Pancreas (tissue), 10 donors: ENCODE measurements around the gene IMMP2L. TPM values are rescaled to one million over a fixed set of nuclear protein-coding genes. Genes with fewer than 3 reads are reported as not detected.

Experiments used
- ATAC-seq, 4 donors: fragments of 200-7000 bp; cut with Tn5 transposase; one replicate each; pipeline versions ENCODE4 v1.8.0 to v1.9.1; 2020; ENCODE audit warnings: mild to moderate bottlenecking in 4 of 4, moderate library complexity in 4 of 4
- DNase-seq, 6 donors: peaks; one replicate each; pipeline ENCODE4 v3.0.0-alpha.2; 2020
- FAIRE-seq: peaks from 2 replicates; lab custom pipeline; 2012; peaks lifted over from hg19 to GRCh38; lab: Jason Lieb, UNC
- H3K27ac ChIP-seq, 4 donors: fragments of 200-600 bp; sonication (generic); 1 replicate in 3 of 4; 2 replicates in 1 of 4; pipeline versions ENCODE4 v1.5.0 to v1.8.0; 2020
- H3K27me3 ChIP-seq, 4 donors: fragments of 200-600 bp; one replicate each; pipeline ENCODE4 v1.8.0; 2021
- H3K36me3 ChIP-seq, 3 donors: fragments of 200-600 bp; sonication (generic) in 1 of 3; one replicate each; pipeline versions ENCODE4 v1.5.0 to v1.8.0; 2020 to 2021
- H3K4me1 ChIP-seq, 3 donors: fragments of 200-600 bp; one replicate each; pipeline ENCODE4 v1.8.0; 2021
- H3K4me3 ChIP-seq, 4 donors: fragments of 200-600 bp; sonication (generic) in 2 of 4; one replicate each; pipeline versions ENCODE4 v1.5.0 to v1.8.0; 2020 to 2021
- H3K9me3 ChIP-seq, 4 donors: fragments of 200-600 bp; one replicate each; pipeline ENCODE4 v1.8.0; 2021
- WGBS, 2 donors: extraction: QIAGEN DNeasy Blood & Tissue Kit; methylation state at CpG; one replicate each; pipeline ENCODE4 v1.1.7; 2013; 5-methylcytosine and 5-hydroxymethylcytosine counted together
- intact Hi-C, 3 donors: fragments of 100-400 bp; cut with DNase I; formaldehyde crosslinking; loops; one replicate each; pipeline versions ENCODE4 v1.11.1 to v1.14.2; 2022
- polyA plus RNA-seq, 2 donors: library from polyadenylated mRNA; stranded (reverse); fragments of 200-250 nt; gene quantifications; one replicate each; pipeline ENCODE4 v1.2.3, GENCODE V29; 2013
- total RNA-seq, 6 donors: library from RNA; stranded (reverse); fragmentation: NEBNext Ultra II Directional in 4 of 6; extraction: Animal tissue kit (Norgen Biotek cat#: 25700) in 4 of 6; gene quantifications; one replicate each; pipeline versions ENCODE4 v1.2.1 to v1.2.4, GENCODE V29; 2021 to 2023
- TF ChIP-seq, protein P1 (sequence below), 4 donors: fragments of 200-600 bp; sonication (generic) in 3 of 4; IDR thresholded peaks; one replicate each; pipeline versions ENCODE4 v1.5.0 to v1.8.0; 2021; ENCODE audit warnings: antibody characterized with exemption in 4 of 4
- donor health status: healthy with polysubstance abuse.
- donor health status: DM: no; HTN: no; CAD: no; lungs with moderate emphysema.
- donor health status: DM: no; HTN: no; CAD: no.
- donor health status: control.
- donor health status: control.
- donor health status: Bipolar disorder and iron deficiency.
- donor health status: DM: yes; HTN: yes; CAD: no.
- donor health status: DM: no; HTN: no; CAD: no.
- donor health status: DM: no; HTN: no; CAD: no.
- donor health status: DM: yes; HTN: yes; CAD: no.

IMMP2L gene
- total and polyA plus RNA-seq, 8 donors, result 7.3 to 30.0 (median 12.9) TPM

DNA sequence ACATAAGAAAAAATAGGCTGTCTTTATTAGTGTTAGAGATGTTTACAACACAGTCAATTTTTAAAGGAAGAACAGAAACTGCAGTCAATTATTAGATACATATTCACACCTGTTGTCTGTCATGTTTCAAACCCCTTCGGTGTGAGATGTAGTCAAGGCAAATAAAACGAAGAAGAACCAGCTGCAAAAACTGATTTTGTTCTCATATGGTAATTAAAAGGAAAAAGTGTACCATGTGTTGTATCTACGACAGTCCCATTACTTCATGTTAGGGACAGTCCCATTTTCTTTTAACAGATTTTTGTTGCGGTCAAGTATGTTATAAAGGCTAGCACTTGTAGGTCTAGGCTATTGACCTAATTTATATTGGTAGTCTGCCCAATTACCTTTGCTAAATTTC, 321.9 kb downstream of the IMMP2L start:
- DNase-seq (no peak), ATAC-seq (no peak), FAIRE-seq (no peak)
- no peak overlapping the region for H3K4me3 ChIP-seq
- intact Hi-C loops, result no loop called here
- TF ChIP-seq, protein P1, sequence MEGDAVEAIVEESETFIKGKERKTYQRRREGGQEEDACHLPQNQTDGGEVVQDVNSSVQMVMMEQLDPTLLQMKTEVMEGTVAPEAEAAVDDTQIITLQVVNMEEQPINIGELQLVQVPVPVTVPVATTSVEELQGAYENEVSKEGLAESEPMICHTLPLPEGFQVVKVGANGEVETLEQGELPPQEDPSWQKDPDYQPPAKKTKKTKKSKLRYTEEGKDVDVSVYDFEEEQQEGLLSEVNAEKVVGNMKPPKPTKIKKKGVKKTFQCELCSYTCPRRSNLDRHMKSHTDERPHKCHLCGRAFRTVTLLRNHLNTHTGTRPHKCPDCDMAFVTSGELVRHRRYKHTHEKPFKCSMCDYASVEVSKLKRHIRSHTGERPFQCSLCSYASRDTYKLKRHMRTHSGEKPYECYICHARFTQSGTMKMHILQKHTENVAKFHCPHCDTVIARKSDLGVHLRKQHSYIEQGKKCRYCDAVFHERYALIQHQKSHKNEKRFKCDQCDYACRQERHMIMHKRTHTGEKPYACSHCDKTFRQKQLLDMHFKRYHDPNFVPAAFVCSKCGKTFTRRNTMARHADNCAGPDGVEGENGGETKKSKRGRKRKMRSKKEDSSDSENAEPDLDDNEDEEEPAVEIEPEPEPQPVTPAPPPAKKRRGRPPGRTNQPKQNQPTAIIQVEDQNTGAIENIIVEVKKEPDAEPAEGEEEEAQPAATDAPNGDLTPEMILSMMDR (IDR thresholded peaks at IDR 0.05), result no peak
- H3K9me3 ChIP-seq, result no peaks in the 10 kb centered on the region
- WGBS, 2 donors, result 61 to 67% methylated on average over 4 of the region's 4 CpGs
- peaks cover 0 to 4% (median 0%) of the 10 kb centered on the region in 3 donors for H3K4me1 ChIP-seq
- H3K27ac ChIP-seq, result no peak overlapping the region
- no peaks in the 10 kb centered on the region for H3K36me3 ChIP-seq
- H3K27me3 ChIP-seq, result no peaks in the 10 kb centered on the region

DNA sequence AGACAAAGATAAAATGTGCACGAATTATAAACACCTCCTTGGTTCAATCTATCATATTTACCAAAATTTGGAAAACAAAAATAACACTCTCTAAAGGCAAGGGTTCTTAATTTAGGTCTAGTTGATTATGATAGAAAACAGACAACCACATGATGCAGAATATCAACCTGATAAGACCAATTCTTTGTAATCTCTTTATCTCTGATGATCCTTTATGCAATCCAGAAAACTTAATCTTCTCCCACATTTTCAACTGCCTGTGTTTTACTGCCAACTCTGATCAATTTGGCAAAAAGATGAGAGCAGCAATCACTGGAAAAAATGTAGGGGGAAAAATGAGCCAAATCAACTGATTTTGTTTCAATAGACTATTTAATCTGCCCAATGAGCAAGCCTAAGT, 322.9 kb downstream of the IMMP2L start:
- no peaks in the 10 kb centered on the region for H3K36me3 ChIP-seq
- WGBS, 2 donors, result 0% methylated on average over 1 of the region's 1 CpG
- FAIRE-seq, result no peak

DNA sequence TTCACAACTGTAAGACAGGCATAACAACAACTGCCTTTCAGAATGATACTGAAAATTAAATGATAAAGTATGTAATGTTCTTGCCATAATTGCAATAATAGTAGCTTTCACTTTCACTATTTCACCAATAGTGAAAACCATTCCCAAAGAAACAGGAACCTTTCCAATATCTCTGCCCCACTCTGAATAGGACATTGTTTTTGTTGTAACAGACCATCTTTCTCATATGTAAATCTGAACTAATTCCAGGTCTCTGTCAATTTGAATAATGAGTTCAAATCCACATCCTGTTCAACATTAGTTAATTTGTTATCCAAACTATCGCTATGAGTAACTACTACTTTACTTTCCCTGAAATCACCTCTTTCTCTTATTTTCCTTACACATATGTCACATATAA, 323.4 kb downstream of the IMMP2L start:
- WGBS, 2 donors, result 49 to 54% methylated on average over 1 of the region's 1 CpG
- peaks cover 0 to 4% (median 0%) of the 10 kb centered on the region in 3 donors for H3K4me1 ChIP-seq
- no peak for FAIRE-seq
- peak in 2 of 4 donors; percentile 55 to 74 for ATAC-seq
- H3K27ac ChIP-seq, result peak overlapping the region in 1 of 4 donors; percentile 41
- TF ChIP-seq, protein P1 (IDR thresholded peaks at IDR 0.05), result no peak
- no peaks in the 10 kb centered on the region for H3K36me3 ChIP-seq
- no peak for DNase-seq
- no peaks in the 10 kb centered on the region for H3K27me3 ChIP-seq
- H3K9me3 ChIP-seq, result no peaks in the 10 kb centered on the region
- intact Hi-C loops, result no loop called here
- H3K4me3 ChIP-seq, result no peak overlapping the region

More for the DNA sequence above, 322.9 kb downstream of the IMMP2L start:
- H3K4me3 ChIP-seq, result no peak overlapping the region
- H3K27me3 ChIP-seq, result no peaks in the 10 kb centered on the region
- H3K27ac ChIP-seq, result peak overlapping the region in 1 of 4 donors; percentile 41
- no peaks in the 10 kb centered on the region for H3K9me3 ChIP-seq
- TF ChIP-seq, protein P1 (IDR thresholded peaks at IDR 0.05), result no peak
- H3K4me1 ChIP-seq, result peaks cover 0 to 4% (median 0%) of the 10 kb centered on the region in 3 donors
- DNase-seq (no peak), ATAC-seq (no peak)
- intact Hi-C loops, result no loop called here

DNA sequence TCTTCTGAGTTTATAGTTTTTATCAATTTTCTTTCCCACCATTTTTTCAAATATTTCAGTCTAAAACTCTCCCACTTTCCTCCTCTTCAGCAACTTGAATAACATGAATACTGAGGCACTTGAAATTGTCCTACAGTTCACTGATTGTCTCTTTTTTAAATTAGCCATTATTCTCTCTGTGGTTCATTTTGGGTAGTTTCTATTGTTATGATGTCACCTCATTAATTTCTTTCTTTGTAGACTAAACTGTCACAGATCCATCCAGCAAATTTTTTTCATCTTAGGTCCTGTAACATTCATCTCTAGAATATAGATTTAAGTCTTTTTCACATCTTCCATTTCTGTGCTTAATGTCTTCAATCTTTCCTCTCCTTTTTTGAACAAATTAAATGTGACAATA, 326.6 kb downstream of the IMMP2L start:
- H3K27me3 ChIP-seq, result no peaks in the 10 kb centered on the region

More for the DNA sequence above, 326.6 kb downstream of the IMMP2L start:
- no peaks in the 10 kb centered on the region for H3K36me3 ChIP-seq
- DNase-seq (no peak), ATAC-seq (no peak), FAIRE-seq (no peak)
- H3K4me1 ChIP-seq, result peaks cover 0 to 4% (median 0%) of the 10 kb centered on the region in 3 donors
- intact Hi-C loops, result no loop called here
- H3K27ac ChIP-seq, result no peak overlapping the region
- TF ChIP-seq, protein P1 (IDR thresholded peaks at IDR 0.05), result no peak
- H3K9me3 ChIP-seq, result no peaks in the 10 kb centered on the region
- no peak overlapping the region for H3K4me3 ChIP-seq
